ENCODE data around the gene RNF112.
A peak's percentile ranks its signal among the peaks of the same experiment; 100 is the strongest.

The RNF112 gene

DNA sequence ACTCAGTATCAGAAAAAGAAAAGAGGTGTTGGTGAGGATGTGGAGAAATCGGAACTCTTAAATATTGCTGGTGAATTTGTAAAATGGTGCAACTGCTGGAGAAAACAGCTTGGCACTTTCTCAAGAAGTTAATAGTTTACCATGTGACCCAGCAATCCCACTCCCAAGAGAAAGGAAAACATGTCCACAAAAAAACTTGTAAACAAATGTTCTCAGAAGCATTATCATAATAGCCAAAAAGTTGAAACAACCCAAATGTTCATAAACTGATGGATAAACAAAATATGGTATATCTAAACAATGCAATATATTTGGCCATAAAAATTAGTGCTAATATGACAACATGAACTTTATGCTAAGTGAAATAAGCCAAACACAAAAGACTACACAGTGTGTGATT is 35.3 kb upstream of the RNF112 start:
- DNase-seq: no peak

DNA sequence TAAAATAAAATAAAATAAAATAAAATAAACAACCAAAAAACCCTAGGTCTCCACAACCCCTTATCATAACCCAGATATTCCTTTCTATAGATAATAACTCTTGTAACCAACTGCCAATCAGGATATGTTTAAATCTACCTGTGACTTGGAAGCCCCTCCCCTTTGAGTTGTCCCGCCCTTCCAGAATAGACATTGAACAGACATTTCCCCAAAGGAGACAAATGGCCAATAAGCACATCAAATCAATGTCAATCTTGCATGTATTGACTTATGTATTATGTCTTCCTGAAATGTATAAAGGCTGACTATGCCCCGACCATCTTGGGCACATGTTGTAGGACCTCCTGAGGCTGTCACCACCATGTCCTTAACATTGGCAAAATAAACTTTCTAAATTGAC is 34.2 kb upstream of the RNF112 start:
- DNase-seq: no peak

DNA sequence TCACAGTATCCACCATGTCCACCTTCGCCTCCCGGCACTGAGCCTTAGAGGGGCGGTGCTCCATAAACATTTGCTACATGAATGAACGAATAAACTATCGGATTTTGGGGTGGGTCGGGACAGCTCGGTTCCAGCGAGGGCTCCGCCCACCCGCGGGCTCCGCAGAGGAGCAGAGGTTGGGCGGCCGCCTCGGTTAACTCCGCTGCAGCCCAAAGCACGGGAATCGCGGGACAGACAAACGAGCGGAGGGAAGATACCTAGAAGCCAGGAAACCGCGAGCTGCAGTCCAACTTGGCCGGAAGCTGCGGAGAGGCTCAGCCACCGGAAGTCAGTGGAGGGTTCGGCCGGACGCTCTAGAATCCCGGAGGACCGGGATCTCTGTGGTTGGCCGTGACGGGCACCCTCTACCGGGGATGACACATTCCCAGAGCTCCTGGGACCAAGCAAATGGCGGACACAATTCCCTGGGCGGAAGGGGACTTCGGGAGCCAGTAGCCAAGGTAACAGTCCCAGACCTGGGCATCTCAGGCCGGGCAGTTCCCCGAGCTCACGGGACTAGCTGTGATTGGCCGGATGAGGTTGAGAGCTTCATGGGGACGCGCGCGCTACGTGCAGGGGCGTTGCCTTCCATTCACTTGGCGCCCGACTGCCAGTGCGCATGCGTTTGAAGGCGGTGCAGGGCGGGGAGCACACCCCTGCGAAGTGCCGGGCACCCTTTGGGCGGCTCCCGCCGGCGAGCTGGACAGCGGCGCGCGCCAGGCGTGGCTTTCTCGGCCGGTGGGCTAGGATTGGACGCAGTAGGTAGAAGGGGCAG is 33.2 kb upstream of the RNF112 start:
- peak; percentile 99 for DNase-seq

GRCh38 chr17:19378416-19379360 is 32.3 kb upstream of the RNF112 start, which contains the start of gene MAPK7:
Gene MAPK7, plus strand, starts transcription at chr17:19378498. Its CDS starts 403 bp downstream, at chr17:19378901.
- DNase-seq: no peak

- DNase-seq: no peak
These were observed 31.5 kb upstream of the RNF112 start for GRCh38 chr17:19379361-19380065.

GRCh38 chr17:19380481-19381301 is 30.3 kb upstream of the RNF112 start:
- DNase-seq: no peak

DNA sequence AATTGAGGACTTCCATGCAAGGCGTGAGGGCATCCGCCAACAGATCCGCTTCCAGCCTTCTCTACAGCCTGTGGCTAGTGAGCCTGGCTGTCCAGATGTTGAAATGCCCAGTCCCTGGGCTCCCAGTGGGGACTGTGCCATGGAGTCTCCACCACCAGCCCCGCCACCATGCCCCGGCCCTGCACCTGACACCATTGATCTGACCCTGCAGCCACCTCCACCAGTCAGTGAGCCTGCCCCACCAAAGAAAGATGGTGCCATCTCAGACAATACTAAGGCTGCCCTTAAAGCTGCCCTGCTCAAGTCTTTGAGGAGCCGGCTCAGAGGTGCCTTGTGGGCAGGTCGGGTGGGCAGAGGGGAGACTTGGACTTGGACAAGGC is 29.7 kb upstream of the RNF112 start:
- no peak for DNase-seq

GRCh38 chr17:19381741-19382444 is 29.1 kb upstream of the RNF112 start:
- no peak for DNase-seq

GRCh38 chr17:19382531-19383444 is 28.2 kb upstream of the RNF112 start:
- DNase-seq: no peak

- DNase-seq: no peak
These were observed 27.2 kb upstream of the RNF112 start for GRCh38 chr17:19383681-19384470.

GRCh38 chr17:19384723-19385391 is 26.2 kb upstream of the RNF112 start:
- peak; percentile 91 for DNase-seq

DNA sequence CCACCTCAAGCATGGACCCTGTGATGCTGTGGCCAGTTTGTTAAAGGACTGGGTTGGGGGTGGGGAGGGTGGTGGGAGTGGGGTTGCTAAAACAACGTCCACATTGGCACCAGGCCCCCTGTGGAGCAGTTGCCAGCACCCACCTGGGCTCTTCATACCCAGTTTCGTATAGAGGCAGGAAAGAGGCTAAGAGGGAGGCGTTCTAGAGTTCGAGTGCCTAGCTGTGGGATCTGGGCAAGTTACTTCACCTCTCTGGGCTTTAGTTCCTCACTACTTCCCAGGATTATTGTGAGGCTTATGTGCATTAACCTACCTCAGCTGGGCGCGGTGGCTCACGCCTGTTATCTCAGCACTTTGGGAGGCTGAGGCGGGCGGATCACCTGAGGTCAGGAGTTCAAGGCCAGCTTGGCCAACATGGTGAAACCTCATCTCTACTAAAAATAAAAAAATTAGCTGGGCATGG is 25.5 kb upstream of the RNF112 start:
- no peak for DNase-seq

GRCh38 chr17:19386051-19386929 is 24.7 kb upstream of the RNF112 start:
- DNase-seq: peak; percentile 88

DNA sequence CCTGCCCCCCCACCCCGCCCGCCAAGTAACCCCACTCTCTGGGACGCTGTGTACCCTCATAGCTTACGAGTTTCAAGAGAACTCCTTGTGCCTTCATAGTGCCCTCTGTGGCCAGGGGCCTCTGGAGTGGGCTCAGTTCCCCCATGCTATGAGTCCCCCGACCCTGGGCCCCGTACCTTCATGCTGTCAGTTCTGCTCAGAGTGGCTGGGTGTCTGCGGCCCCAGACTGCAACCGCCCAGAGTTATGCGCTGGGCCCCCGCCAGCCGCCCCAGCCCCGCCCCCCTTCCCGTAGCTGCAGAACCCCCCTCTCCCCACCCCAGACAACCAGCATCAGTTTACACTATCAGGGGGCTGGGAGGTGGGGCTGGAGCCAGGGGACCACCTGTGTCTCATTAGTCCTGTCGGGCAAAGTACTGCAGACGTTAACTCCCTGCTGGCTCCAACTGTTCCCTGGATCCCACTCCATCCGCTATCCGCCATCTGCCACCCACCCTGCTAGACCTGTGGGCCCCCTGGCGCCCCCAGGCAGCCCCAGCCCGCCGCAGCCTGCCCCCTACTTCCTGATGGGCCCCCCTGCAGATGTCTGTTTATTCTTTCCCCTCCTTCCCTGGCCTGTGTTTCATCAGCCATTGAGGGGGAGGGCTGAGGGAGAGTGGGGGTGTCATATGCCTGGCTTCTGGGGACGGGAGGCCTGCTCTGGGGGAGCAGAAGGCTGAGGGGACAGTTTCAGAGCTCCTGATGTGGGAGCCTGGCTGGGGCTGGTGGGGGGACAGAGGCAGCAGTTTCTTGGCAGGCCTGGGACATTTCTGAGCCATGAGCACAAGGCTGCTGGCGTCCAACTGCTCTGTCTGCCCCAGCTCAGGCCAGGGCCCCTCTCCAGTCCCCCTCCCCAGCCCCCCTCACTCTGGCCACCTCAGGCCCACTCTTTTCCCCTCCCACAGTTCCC is 23.8 kb upstream of the RNF112 start, which contains the start of gene MFAP4:
MFAP4 (minus strand) TSS at position 217 of the 947 bp plus-strand sequence; CDS start at position 182, 35 bp downstream.
- DNase-seq: peak; percentile 98

- peak; percentile 88 for DNase-seq
These were observed 23.0 kb upstream of the RNF112 start for GRCh38 chr17:19387921-19388521.
